Hepatocyte (in vitro differentiated cells): Measurements from ENCODE around the gene INO80. TPM values are rescaled to one million over a fixed set of nuclear protein-coding genes. Genes with fewer than 3 reads are reported as not detected.
"Not testable (repeated sequence)": the region's sequence is repeated elsewhere in the genome, so short reads cannot be mapped to it uniquely, and the experiment has no call there.

Source experiments
- DNase-seq: peaks from one replicate; pipeline ENCODE4 v3.0.0-alpha.2; 2016; ENCODE audit warnings: low spot score
- H2AFZ ChIP-seq: fragments of 200-600 bp; sonication (generic); 2 replicates; pipeline ENCODE4 v1.6.0; 2016; ENCODE audit warnings: antibody characterized with exemption, mild to moderate bottlenecking
- H3K27ac ChIP-seq: fragments of 200-600 bp; sonication (generic); 2 replicates; pipeline ENCODE4 v1.5.1; 2016; ENCODE audit warnings: mild to moderate bottlenecking
- H3K27me3 ChIP-seq: fragments of 200-600 bp; sonication (generic); 2 replicates; pipeline ENCODE4 v1.6.1; 2016
- H3K36me3 ChIP-seq: fragments of 200-600 bp; sonication (generic); replicated peaks from 2 replicates; pipeline ENCODE4 v1.5.1; 2016; ENCODE audit warnings: low read depth; ENCODE audit not compliant: insufficient read depth
- H3K4me1 ChIP-seq: fragments of 200-600 bp; sonication (generic); 2 replicates; pipeline ENCODE4 v1.5.1; 2016; ENCODE audit warnings: mild to moderate bottlenecking, moderate library complexity; ENCODE audit not compliant: insufficient read depth
- H3K4me2 ChIP-seq: fragments of 200-600 bp; sonication (generic); 2 replicates; pipeline ENCODE4 v1.6.0; 2016
- H3K4me3 ChIP-seq: fragments of 200-600 bp; sonication (generic); 2 replicates; pipeline ENCODE4 v1.5.1; 2016; ENCODE audit warnings: mild to moderate bottlenecking
- H3K79me2 ChIP-seq: fragments of 200-600 bp; sonication (generic); 2 replicates; pipeline ENCODE4 v1.6.0; 2017; ENCODE audit warnings: mild to moderate bottlenecking
- H3K9me2 ChIP-seq: fragments of 200-600 bp; sonication (generic); replicated peaks from 2 replicates; pipeline ENCODE4 v1.6.0; 2017; ENCODE audit warnings: mild to moderate bottlenecking; ENCODE audit not compliant: insufficient read depth
- H3K9me3 ChIP-seq: fragments of 200-600 bp; sonication (generic); 2 replicates; pipeline ENCODE4 v1.5.1; 2016; ENCODE audit warnings: low read depth, mild to moderate bottlenecking
- H4K20me1 ChIP-seq: fragments of 200-600 bp; sonication (generic); 2 replicates; pipeline ENCODE4 v1.6.0; 2016; ENCODE audit warnings: mild to moderate bottlenecking; ENCODE audit not compliant: insufficient read depth, poor library complexity, severe bottlenecking
- CTCF ChIP-seq: fragments of 200-600 bp; sonication (generic); IDR thresholded peaks from 2 replicates; pipeline ENCODE4 v1.5.1; 2016; ENCODE audit warnings: antibody characterized with exemption, mild to moderate bottlenecking; ENCODE audit not compliant: poor library complexity
- EZH2 ChIP-seq: fragments of 200-600 bp; sonication (generic); IDR thresholded peaks from 2 replicates; pipeline ENCODE4 v1.6.1; 2016; ENCODE audit warnings: antibody characterized with exemption, mild to moderate bottlenecking, borderline replicate concordance
- EZH2phosphoT487 ChIP-seq: fragments of 200-600 bp; sonication (generic); IDR thresholded peaks from one replicate; pipeline ENCODE4 v1.6.1; 2018; ENCODE audit warnings: antibody characterized with exemption, mild to moderate bottlenecking, low read depth, moderate library complexity; ENCODE audit not compliant: unreplicated experiment, severe bottlenecking
- WGBS: methylation state at CpG from one replicate; pipeline ENCODE4 v1.1.6; 2016; ENCODE audit warnings: low lambda C conversion rate; ENCODE audit errors: missing lambda C conversion rate; 5-methylcytosine and 5-hydroxymethylcytosine counted together
- polyA plus RNA-seq: library from polyadenylated mRNA; unstranded; fragments of >200 nt; fragmentation: Nextera tagmentation; extraction: Ambion mirVana; gene quantifications from 2 replicates; pipeline ENCODE4 v1.2.1, GENCODE V29; 2016
- total RNA-seq: library from RNA; depleted of rRNA; stranded (reverse); fragments of >200 nt; gene quantifications from 2 replicates; pipeline ENCODE4 v1.2.3, GENCODE V29; 2014

Gene INO80
- total and polyA plus RNA-seq, 2 experiments from 2014 or later: 4.5 to 15.5 TPM

GRCh38 chr15:41148065-41148464 is 32.0 kb upstream of the INO80 start:
- no peak overlapping the region for H3K4me3 ChIP-seq
- H3K4me1 ChIP-seq: no peaks in the 10 kb centered on the region
- no peaks in the 10 kb centered on the region for H3K36me3 ChIP-seq
- H3K27ac ChIP-seq: no peak overlapping the region
- H3K9me2 ChIP-seq: no peaks in the 10 kb centered on the region
- TF ChIP-seq EZH2: no peak
- H3K9me3 ChIP-seq: no peaks in the 10 kb centered on the region
- no peaks in the 10 kb centered on the region for H4K20me1 ChIP-seq
- H3K27me3 ChIP-seq: no peaks in the 10 kb centered on the region
- WGBS: 91% methylated on average over 2 of the region's 2 CpGs
- H3K79me2 ChIP-seq: no peaks in the 10 kb centered on the region
- no peak overlapping the region for H3K4me2 ChIP-seq
- DNase-seq: no peak
- no peak overlapping the region for H2AFZ ChIP-seq

- H3K27me3 ChIP-seq: no peaks in the 10 kb centered on the region
- no peaks in the 10 kb centered on the region for H4K20me1 ChIP-seq
- no peaks in the 10 kb centered on the region for H3K9me3 ChIP-seq
- no peaks in the 10 kb centered on the region for H3K4me1 ChIP-seq
- H3K4me2 ChIP-seq: no peak overlapping the region
- no peak for DNase-seq
- no peaks in the 10 kb centered on the region for H3K79me2 ChIP-seq
- TF ChIP-seq EZH2phosphoT487 (no peak), CTCF (no peak), EZH2 (no peak)
- whole genome bisulfite sequencing: 93% methylated on average over 5 of the region's 5 CpGs
- H3K4me3 ChIP-seq: no peak overlapping the region
- no peaks in the 10 kb centered on the region for H3K36me3 ChIP-seq
- H3K9me2 ChIP-seq: no peaks in the 10 kb centered on the region
- no peak overlapping the region for H2AFZ ChIP-seq
- H3K27ac ChIP-seq: no peak overlapping the region
Measured at GRCh38 chr15:41139619-41140018, 23.5 kb upstream of the INO80 start.

- H3K79me2 ChIP-seq, H3K4me2 ChIP-seq, H3K9me3 ChIP-seq, H4K20me1 ChIP-seq, H3K4me3 ChIP-seq, H2AFZ ChIP-seq, H3K4me1 ChIP-seq, H3K9me2 ChIP-seq, DNase-seq, H3K27ac ChIP-seq, H3K27me3 ChIP-seq, H3K36me3 ChIP-seq: not testable (repeated sequence)
- 88% methylated on average over 7 of the region's 7 CpGs for WGBS
Measured at GRCh38 chr15:41139112-41139511, 23.0 kb upstream of the INO80 start.

GRCh38 chr15:41135580-41135979 is 19.5 kb upstream of the INO80 start:
- H3K9me2 ChIP-seq, H3K4me3 ChIP-seq, H4K20me1 ChIP-seq, H3K9me3 ChIP-seq, H3K27ac ChIP-seq, H3K27me3 ChIP-seq, H2AFZ ChIP-seq, H3K36me3 ChIP-seq, H3K4me2 ChIP-seq, H3K79me2 ChIP-seq, H3K4me1 ChIP-seq: not testable (repeated sequence)
- peak; percentile 19 for DNase-seq
- 70% methylated on average over 6 of the region's 6 CpGs for WGBS

- no peak for DNase-seq
- Histone ChIP-seq H3K36me3 (no peaks in the 10 kb centered on the region), H3K4me3 (no peak overlapping the region), H3K4me2 (no peak overlapping the region), H3K79me2 (no peaks in the 10 kb centered on the region), H3K9me3 (no peaks in the 10 kb centered on the region), H3K9me2 (no peaks in the 10 kb centered on the region), H3K27me3 (no peaks in the 10 kb centered on the region), H2AFZ (no peak overlapping the region), H3K27ac (no peak overlapping the region), H4K20me1 (no peaks in the 10 kb centered on the region), H3K4me1 (no peaks in the 10 kb centered on the region)
- TF ChIP-seq EZH2phosphoT487 (no peak), EZH2 (no peak), CTCF (no peak)
- 83% methylated on average over 10 of the region's 10 CpGs for WGBS
Measured at GRCh38 chr15:41133454-41133853, 17.4 kb upstream of the INO80 start.

- not testable (repeated sequence) for H3K9me3 ChIP-seq, H3K27ac ChIP-seq, H3K79me2 ChIP-seq, H3K4me3 ChIP-seq, DNase-seq, H2AFZ ChIP-seq, H4K20me1 ChIP-seq, H3K4me2 ChIP-seq, H3K36me3 ChIP-seq, H3K9me2 ChIP-seq, H3K27me3 ChIP-seq, H3K4me1 ChIP-seq
- 88% methylated on average over 2 of the region's 2 CpGs for WGBS
Measured at GRCh38 chr15:41132094-41132493, 16.0 kb upstream of the INO80 start.
